Transverse colon (tissue), 4 donors: ENCODE data around the gene PIRT.

ENCODE experiments used
- CTCF ChIP-seq, 5 experiments: fragments of 200-600 bp in 3 of 5; fragments of 450-650 bp in 2 of 5; sonication (generic) in 3 of 5; IDR thresholded peaks; 1 replicate in 2 of 5; 2 replicates in 3 of 5; pipeline ENCODE4 v1.5.1; 2016 to 2017; ENCODE audit warnings: antibody characterized with exemption in 5 of 5, inconsistent platforms in 3 of 5, mild to moderate bottlenecking in 2 of 5, moderate library complexity in 1 of 5
- POLR2A ChIP-seq: fragments of 450-650 bp; IDR thresholded peaks from one replicate; pipeline ENCODE4 v1.6.1; 2016; ENCODE audit warnings: antibody characterized with exemption, mild to moderate bottlenecking, moderate library complexity
- POLR2AphosphoS5 ChIP-seq, 3 donors: sonication (generic); formaldehyde crosslinking; IDR thresholded peaks; one replicate each; pipeline ENCODE4 v1.6.1; 2016; ENCODE audit warnings: antibody characterized with exemption in 3 of 3

DNA sequence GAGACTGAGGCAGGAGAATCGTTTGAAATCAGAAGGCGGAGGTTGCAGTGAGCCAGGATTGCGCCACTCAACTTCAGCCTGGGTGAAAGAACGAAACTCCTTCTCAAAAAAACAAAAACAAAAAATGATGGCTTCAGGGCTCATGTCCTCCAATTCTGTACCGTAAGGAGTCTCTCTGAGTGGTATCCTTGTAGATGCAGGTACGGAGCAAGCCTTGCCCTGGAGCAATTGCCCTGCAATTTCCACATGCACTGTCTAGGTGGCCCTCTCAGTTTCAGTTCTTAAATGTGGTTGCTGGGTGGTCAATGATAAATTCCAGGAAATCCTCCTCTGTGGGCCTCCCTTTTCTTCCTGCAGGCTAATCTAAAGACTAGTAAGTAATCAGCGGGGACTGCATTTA, 44.6 kb downstream of the PIRT start:
- TF ChIP-seq POLR2A (no peak), CTCF (IDR thresholded peaks at IDR 0.05) (no peak), POLR2AphosphoS5 (IDR thresholded peaks at IDR 0.05) (no peak)
